GM19467 (cell line): ENCODE data around the gene RASIP1.

ENCODE experiments used
- ATAC-seq: cut with Tn5 transposase; IDR thresholded peaks from one replicate; pipeline ENCODE4 v1.9.1; 2021; ENCODE audit warnings: mild to moderate bottlenecking, moderate library complexity; ENCODE audit not compliant: unreplicated experiment

The RASIP1 gene

DNA sequence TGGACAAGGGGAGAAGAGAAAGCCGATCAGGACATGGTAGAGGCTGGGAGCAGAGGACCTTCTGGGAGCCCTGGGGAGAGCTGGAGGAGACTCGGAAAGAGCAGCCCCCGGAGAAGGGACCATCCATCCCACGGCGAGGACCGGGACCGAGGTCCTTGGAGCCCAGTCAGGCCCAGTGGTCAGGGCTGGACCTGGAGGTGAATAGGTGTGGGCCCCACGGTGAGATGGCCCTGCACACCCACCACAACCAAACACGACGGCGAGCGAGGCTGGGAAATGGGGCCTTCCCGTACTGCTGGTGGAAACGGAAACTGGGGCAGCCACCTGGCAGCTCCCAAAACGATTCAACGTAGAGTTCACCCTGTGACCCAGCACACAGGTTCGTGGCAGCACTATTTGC lies 63.9 kb downstream of the RASIP1 start:
- no peak for ATAC-seq

DNA sequence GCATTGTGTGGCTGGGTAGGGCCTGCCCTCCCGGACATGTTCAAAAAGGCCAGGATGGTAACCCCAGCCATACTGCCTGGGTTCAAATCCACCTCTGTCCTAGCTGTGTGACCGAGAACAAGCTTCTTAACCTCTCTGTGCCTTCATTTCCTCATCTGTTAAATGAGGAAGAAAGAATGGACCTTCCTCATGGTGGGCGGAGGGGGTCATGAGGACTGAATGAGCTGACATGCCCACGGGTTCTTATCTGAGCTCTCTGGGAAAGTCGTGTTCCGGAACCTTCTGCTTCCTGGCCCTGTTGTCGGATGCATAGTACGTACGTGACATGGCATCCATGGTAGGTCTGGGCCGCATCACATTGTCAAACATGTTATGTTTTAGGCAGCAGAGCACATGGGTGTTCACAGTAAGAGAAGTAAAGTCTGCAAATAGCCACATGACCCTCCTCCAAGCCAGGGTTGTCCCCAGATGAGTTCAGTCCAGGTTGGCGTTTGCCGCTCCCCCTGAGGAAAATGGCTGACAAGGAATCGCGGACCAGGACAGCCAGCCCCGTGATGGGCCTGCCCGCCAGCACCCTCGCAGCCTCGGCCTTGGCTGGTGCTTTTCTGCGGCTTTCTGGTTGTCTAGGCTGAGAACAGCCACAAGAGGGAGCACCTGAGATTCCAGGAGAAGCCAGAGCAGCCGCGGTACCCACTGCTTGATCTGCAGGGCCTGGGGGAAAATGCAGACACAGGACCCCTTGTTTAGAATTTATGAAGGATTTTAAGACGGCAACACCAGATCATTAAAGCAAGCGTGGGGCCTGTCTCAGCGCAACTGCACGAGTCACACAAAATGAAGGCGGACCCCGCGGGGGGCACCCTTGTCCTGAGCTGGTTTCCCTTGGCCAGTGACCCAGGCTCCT lies 65.2 kb downstream of the RASIP1 start:
- ATAC-seq, result no peak

DNA sequence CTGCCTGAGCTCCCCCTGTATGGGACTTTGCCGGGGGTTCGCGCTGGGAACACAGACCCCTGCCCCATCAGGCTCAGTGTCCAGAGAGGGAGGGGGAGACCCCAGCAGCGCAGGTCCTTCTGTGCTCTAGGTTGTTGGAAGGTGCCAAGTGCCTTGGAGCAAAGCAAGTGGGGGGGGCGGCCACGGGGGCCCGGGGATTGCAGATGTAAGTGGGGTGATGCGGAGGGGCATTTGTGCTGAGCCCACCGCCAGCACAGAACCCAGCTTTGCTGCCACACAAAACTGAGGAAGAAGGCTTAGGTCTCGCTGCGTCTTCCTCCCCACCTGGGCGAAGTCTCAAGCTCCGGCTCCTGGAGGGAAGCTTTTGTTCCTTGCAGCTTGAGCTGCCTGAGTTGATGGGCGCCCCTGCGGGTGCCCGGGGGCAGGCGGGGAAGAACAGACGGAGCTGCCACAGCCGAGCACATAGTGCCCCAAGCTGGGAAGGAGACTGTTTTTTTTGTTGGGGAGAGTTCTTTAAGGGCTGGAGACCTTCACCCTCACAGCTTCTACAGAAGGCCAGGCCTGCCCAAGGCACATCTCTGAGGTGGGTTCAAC lies 66.1 kb downstream of the RASIP1 start:
- ATAC-seq, result no peak

DNA sequence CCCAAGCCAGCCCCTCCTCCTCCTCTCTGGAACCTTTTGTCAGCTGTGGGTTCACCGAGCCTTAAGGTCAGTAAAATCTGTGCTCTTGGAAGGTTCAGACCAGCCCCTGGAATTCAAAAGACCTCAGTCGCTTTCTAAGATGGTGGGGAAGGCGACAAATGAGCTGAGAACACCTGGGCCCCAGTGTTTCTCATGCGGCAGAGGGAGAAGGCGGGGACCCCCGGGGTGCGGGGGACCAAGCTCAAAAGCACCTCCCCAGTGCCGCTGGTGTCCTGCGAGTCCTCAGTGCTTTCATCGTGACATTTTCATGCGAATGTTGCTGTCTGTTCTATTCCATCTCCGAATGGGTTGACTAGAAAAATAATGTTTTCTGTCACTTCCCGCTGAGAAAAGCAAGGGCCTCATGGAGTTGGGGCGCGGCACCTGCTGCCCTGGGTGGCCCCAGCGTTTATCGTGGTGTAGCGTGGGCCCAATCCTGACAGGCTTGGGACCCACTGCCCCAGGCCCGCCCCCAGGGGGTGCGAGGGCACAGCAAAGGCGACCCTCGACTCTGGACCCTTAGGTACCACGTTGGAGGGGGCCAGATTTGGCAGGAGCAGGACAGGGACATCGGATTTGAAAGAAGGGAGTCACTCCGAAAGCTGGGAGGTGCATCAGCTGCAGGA lies 66.8 kb downstream of the RASIP1 start:
- no peak for ATAC-seq

DNA sequence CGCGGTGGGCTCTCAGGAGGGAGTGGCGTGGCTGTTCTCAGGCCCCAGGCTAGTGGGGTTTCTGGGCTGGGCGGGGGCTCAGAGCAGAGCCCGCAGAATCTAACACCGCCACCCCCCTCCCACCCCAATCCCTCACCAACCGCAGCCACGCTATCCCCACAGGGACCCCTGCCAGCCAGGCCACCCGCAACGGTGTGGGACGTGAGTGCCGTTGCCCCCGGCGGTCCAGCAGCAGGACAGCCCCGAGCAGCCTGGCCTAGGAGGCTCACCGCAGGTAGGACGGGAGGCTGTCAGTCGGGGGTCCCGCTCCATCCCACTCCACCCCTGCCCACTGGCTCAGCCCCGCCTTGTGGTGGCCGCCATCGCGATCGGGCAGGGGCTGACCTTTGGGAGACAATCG lies 67.4 kb downstream of the RASIP1 start, which contains the start of gene NTN5:
NTN5 (minus strand) TSS at position 24 of the 400 bp plus-strand sequence. CDS start 2,031 bp downstream, outside the sequence.
- no peak for ATAC-seq

DNA sequence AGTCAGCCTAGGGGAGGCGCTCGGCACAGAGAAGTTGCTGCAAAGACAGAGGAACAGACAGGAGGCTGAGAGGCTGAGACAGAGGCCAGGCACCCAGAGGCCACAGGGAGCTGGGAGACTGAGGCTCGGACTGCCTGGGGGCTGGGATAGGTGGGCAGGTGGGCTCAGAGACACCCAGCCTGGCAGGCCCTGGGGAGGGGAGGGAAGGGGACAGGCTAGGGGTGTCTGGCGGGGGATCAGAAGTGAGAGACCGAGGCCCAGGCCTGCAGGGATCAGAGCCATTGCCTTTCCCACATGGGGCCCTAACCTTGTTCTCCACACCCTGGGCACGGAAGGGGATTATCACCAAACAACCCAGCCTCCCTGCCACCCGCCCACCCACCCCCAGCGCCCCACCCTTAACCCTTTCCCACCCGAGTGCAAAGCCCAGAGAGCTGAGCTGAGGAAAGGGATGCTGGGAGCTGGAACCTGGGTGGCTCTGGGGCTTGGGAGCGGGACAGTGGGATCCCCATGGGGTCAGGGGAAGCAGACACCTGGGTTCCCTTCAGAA lies 68.9 kb downstream of the RASIP1 start:
- ATAC-seq, result no peak

DNA sequence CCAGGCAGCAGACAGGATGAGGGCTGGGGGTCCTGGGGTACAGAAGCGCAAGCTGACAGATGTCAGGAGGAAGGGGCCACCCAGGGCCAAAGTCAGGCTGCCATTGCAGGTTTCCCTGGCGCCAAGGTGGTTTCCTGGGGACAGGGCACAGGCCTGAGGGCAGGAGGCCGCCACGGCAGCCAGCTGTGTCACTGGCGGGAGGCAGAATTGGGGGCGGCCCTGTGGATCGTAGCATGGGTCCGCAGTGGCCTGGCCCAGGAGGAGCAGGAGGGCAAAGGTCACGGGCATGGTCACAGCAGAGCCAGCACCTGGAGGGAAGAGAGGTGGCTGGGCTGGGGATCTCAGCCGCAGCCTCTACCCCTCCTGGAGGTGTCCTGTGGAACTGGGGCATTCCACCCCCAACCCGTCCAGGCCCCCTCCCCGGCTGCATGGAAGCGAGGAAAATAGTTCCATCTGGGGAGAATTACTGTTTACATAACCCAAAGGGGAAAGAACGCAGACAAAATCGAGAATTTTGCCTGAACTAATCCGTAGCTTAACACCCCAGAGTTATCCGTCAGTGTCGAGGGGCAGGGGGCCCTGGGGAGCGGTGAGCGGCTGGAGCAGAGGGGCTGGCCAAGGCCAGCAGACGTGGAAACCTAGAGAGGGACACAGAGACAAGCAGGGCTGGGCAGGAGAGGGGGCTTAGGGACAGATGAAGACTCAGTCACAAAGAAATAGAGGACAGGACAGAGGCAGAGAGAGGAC lies 69.5 kb downstream of the RASIP1 start:
- ATAC-seq, result no peak
